GM23248 (cell line): ENCODE measurements around the gene DLX2. TPM values are rescaled to one million over a fixed set of nuclear protein-coding genes. Genes with fewer than 3 reads are reported as not detected.

Experiments
- DNase-seq: peaks from one replicate; pipeline ENCODE4 v3.0.0-alpha.2; 2015
- H2AFZ ChIP-seq: fragments of 200-600 bp; sonication (generic); 2 replicates; pipeline ENCODE4 v1.6.1; 2016; ENCODE audit warnings: antibody characterized with exemption
- H3F3A ChIP-seq: fragments of 200-600 bp; sonication (generic); 2 replicates; pipeline ENCODE4 v1.6.1; 2016; ENCODE audit warnings: mild to moderate bottlenecking, antibody characterized with exemption, mixed run types; ENCODE audit not compliant: insufficient read depth
- H3K27ac ChIP-seq: fragments of 200-600 bp; sonication (generic); 2 replicates; pipeline ENCODE4 v1.5.1; 2016; ENCODE audit warnings: mild to moderate bottlenecking
- H3K27me3 ChIP-seq: fragments of 200-600 bp; sonication (generic); replicated peaks from 2 replicates; pipeline ENCODE4 v1.6.1; 2016; ENCODE audit warnings: mild to moderate bottlenecking; ENCODE audit not compliant: insufficient read depth
- H3K36me3 ChIP-seq: fragments of 200-600 bp; sonication (generic); 2 replicates; pipeline ENCODE4 v1.6.1; 2016; ENCODE audit warnings: low read depth, mild to moderate bottlenecking
- H3K4me1 ChIP-seq: fragments of 200-600 bp; sonication (generic); 2 replicates; pipeline ENCODE4 v1.6.1; 2016; ENCODE audit warnings: mild to moderate bottlenecking; ENCODE audit not compliant: insufficient read depth
- H3K4me2 ChIP-seq: fragments of 200-600 bp; sonication (generic); one replicate; pipeline ENCODE4 v1.6.1; 2016; ENCODE audit warnings: mild to moderate bottlenecking; ENCODE audit not compliant: unreplicated experiment
- H3K4me3 ChIP-seq: fragments of 200-600 bp; sonication (generic); 2 replicates; pipeline ENCODE4 v1.5.1; 2016; ENCODE audit warnings: mild to moderate bottlenecking
- H3K79me2 ChIP-seq: fragments of 200-600 bp; sonication (generic); 2 replicates; pipeline ENCODE4 v1.6.1; 2016; ENCODE audit warnings: mild to moderate bottlenecking; ENCODE audit not compliant: insufficient read depth
- H3K9ac ChIP-seq: fragments of 200-600 bp; sonication (generic); 2 replicates; pipeline ENCODE4 v1.6.1; 2016; ENCODE audit warnings: mild to moderate bottlenecking
- H3K9me2 ChIP-seq: fragments of 200-600 bp; sonication (generic); 2 replicates; pipeline ENCODE4 v1.6.1; 2016; ENCODE audit warnings: mixed run types, mild to moderate bottlenecking, moderate library complexity; ENCODE audit not compliant: insufficient read depth
- H3K9me3 ChIP-seq: fragments of 200-600 bp; sonication (generic); one replicate; pipeline ENCODE4 v1.6.1; 2017; ENCODE audit warnings: low read depth
- H4K20me1 ChIP-seq: fragments of 200-600 bp; sonication (generic); 2 replicates; pipeline ENCODE4 v1.6.0; 2016; ENCODE audit not compliant: insufficient read depth
- EZH2 ChIP-seq: fragments of 200-600 bp; sonication (generic); IDR thresholded peaks from 2 replicates; pipeline ENCODE4 v1.6.1; 2018; ENCODE audit warnings: antibody characterized with exemption, mild to moderate bottlenecking; ENCODE audit not compliant: insufficient read depth, poor library complexity, severe bottlenecking
- EZH2phosphoT487 ChIP-seq: fragments of 200-600 bp; sonication (generic); IDR thresholded peaks from 2 replicates; pipeline ENCODE4 v1.6.1; 2018; ENCODE audit warnings: antibody characterized with exemption, moderate library complexity, mild to moderate bottlenecking, low read depth; ENCODE audit not compliant: insufficient read depth
- WGBS, 2 experiments: methylation state at CpG; one replicate each; pipeline ENCODE4 v1.1.6; 2015 to 2017; ENCODE audit warnings: low lambda C conversion rate in 2 of 2, low coverage in 1 of 2; ENCODE audit errors: missing lambda C conversion rate in 2 of 2; 5-methylcytosine and 5-hydroxymethylcytosine counted together
- in situ Hi-C: fragments of 300-500 bp; cut with MboI; formaldehyde crosslinking; loops from 2 replicates; pipeline ENCODE4 v1.15.0; 2020
- polyA plus RNA-seq: library from polyadenylated mRNA; unstranded; fragments of >200 nt; fragmentation: Nextera tagmentation; extraction: Ambion mirVana; gene quantifications from 2 replicates; pipeline ENCODE4 v1.2.1, GENCODE V29; 2016
- total RNA-seq: library from RNA; depleted of rRNA; stranded (reverse); fragments of >200 nt; shearing (Covaris generic); gene quantifications from 2 replicates; pipeline ENCODE4 v1.2.3, GENCODE V29; 2014

Gene DLX2
- total and polyA plus RNA-seq, 2 experiments from 2014 or later, result 2.8 to 6.0 TPM

GRCh38 chr2:172085460-172086159 is 17.1 kb downstream of the DLX2 start, which contains the start of gene DLX1:
TSS of gene DLX1 (plus strand) at chr2:172085507. CDS start at chr2:172085678, 171 bp downstream.
- peaks cover 8% of the 10 kb centered on the region; the same call in 1 of the 2 replicates for H3K4me1 ChIP-seq

GRCh38 chr2:172084645-172085459 is 17.8 kb downstream of the DLX2 start:
- H3K9me2 ChIP-seq, result no peaks in the 10 kb centered on the region
- in situ Hi-C loops, result no loop called here
- no peaks in the 10 kb centered on the region for H3K9me3 ChIP-seq
- peak overlapping the region; percentile 90 for H3K4me2 ChIP-seq
- H3K4me1 ChIP-seq, result peaks cover 8% of the 10 kb centered on the region; the same call in 1 of the 2 replicates
- peaks cover 36% of the 10 kb centered on the region for H3K79me2 ChIP-seq
- H3K27ac ChIP-seq, result peak overlapping the region; percentile 92
- no peaks in the 10 kb centered on the region for H3K36me3 ChIP-seq
- H2AFZ ChIP-seq, result peak overlapping the region; percentile 90
- H3K4me3 ChIP-seq, result peak overlapping the region; percentile 81
- peaks cover 14% of the 10 kb centered on the region for H3K27me3 ChIP-seq
- TF ChIP-seq EZH2phosphoT487, result no peak
- no peak for TF ChIP-seq EZH2
- DNase-seq, result peak; percentile 99
- H3K9ac ChIP-seq, result peak overlapping the region; percentile 89
- no peaks in the 10 kb centered on the region for H4K20me1 ChIP-seq
- H3F3A ChIP-seq, result no peaks in the 10 kb centered on the region
- WGBS, 2 experiments, result 1% methylated on average over 52 to 76 of the region's 76 CpGs

More at GRCh38 chr2:172085460-172086159, 17.1 kb downstream of the DLX2 start, which contains the start of gene DLX1:
- no peak for DNase-seq
- H3K4me2 ChIP-seq, result peak within 1 kb of the TSS; percentile 90
- H3K27ac ChIP-seq, result peak within 1 kb of the TSS; percentile 92
- in situ Hi-C loops, result no loop called here
- H3K9ac ChIP-seq, result peak within 1 kb of the TSS; percentile 89
- H3K27me3 ChIP-seq, result peaks cover 14% of the 10 kb centered on the region
- H2AFZ ChIP-seq, result peak within 1 kb of the TSS; percentile 90
- no peak for TF ChIP-seq EZH2phosphoT487
- peak; percentile 2 for TF ChIP-seq EZH2
- H4K20me1 ChIP-seq, result no peaks in the 10 kb centered on the region
- H3K9me3 ChIP-seq, result no peaks in the 10 kb centered on the region
- no peaks in the 10 kb centered on the region for H3F3A ChIP-seq
- H3K79me2 ChIP-seq, result peaks cover 36% of the 10 kb centered on the region
- no peaks in the 10 kb centered on the region for H3K36me3 ChIP-seq
- WGBS, 2 experiments, result 4 to 8% methylated on average over 30 to 34 of the region's 34 CpGs
- H3K9me2 ChIP-seq, result no peaks in the 10 kb centered on the region
- peak within 1 kb of the TSS; percentile 81 for H3K4me3 ChIP-seq

GRCh38 chr2:172084395-172084644 is 18.4 kb downstream of the DLX2 start:
- DNase-seq, result peak; percentile 65
- TF ChIP-seq EZH2 (no peak), EZH2phosphoT487 (no peak)

GRCh38 chr2:172083628-172084394 is 18.9 kb downstream of the DLX2 start:
- in situ Hi-C loops, result no loop called here
- Histone ChIP-seq H3K4me1 (peaks cover 8% of the 10 kb centered on the region; the same call in 1 of the 2 replicates), H3K4me2 (peak overlapping the region; percentile 77), H3F3A (no peaks in the 10 kb centered on the region), H2AFZ (peak overlapping the region; percentile 90), H3K9me3 (no peaks in the 10 kb centered on the region), H3K4me3 (peak overlapping the region; percentile 81), H3K9me2 (no peaks in the 10 kb centered on the region), H3K27ac (peak overlapping the region; percentile 92), H3K27me3 (peaks cover 14% of the 10 kb centered on the region), H4K20me1 (no peaks in the 10 kb centered on the region), H3K9ac (peak overlapping the region; percentile 89), H3K36me3 (no peaks in the 10 kb centered on the region), H3K79me2 (peaks cover 26% of the 10 kb centered on the region)
- TF ChIP-seq EZH2phosphoT487 (no peak), EZH2 (no peak)
- no peak for DNase-seq
- WGBS, 2 experiments, result 23 to 25% methylated on average over 23 of the region's 23 CpGs

More at GRCh38 chr2:172084395-172084644, 18.4 kb downstream of the DLX2 start:
- Histone ChIP-seq H3K36me3 (no peaks in the 10 kb centered on the region), H4K20me1 (no peaks in the 10 kb centered on the region), H3K4me3 (peak overlapping the region; percentile 81), H3K27me3 (peaks cover 14% of the 10 kb centered on the region), H3K4me2 (peak overlapping the region; percentile 77), H3K79me2 (peaks cover 31% of the 10 kb centered on the region), H3K9me2 (no peaks in the 10 kb centered on the region), H3F3A (no peaks in the 10 kb centered on the region), H3K27ac (peak overlapping the region; percentile 92), H3K9me3 (no peaks in the 10 kb centered on the region), H2AFZ (peak overlapping the region; percentile 90), H3K9ac (peak overlapping the region; percentile 89), H3K4me1 (peaks cover 8% of the 10 kb centered on the region; the same call in 1 of the 2 replicates)
- in situ Hi-C loops, result no loop called here
- 3 to 7% methylated on average over 15 to 17 of the region's 17 CpGs for WGBS, 2 experiments
